Upper lobe of left lung (tissue), 6 donors: ENCODE measurements around the gene DAPK2. TPM values are rescaled to one million over a fixed set of nuclear protein-coding genes. Genes with fewer than 3 reads are reported as not detected.

Source experiments
- ATAC-seq, 2 donors: fragments of 200-7000 bp; cut with Tn5 transposase; one replicate each; pipeline ENCODE4 v1.9.1; 2022; ENCODE audit warnings: mild to moderate bottlenecking in 2 of 2, moderate library complexity in 2 of 2; ENCODE audit not compliant: low FRiP score in 2 of 2
- DNase-seq, 2 donors: peaks; one replicate each; pipeline ENCODE4 v3.0.0-alpha.2; 2019 to 2020
- H3K27ac ChIP-seq, 4 donors: fragments of 200-600 bp; sonication (generic); one replicate each; pipeline ENCODE4 v1.5.1; 2016 to 2019
- H3K27me3 ChIP-seq, 4 donors: fragments of 200-600 bp; sonication (generic); one replicate each; pipeline ENCODE4 v1.5.1; 2017 to 2019
- H3K36me3 ChIP-seq, 4 donors: fragments of 200-600 bp; sonication (generic); one replicate each; pipeline ENCODE4 v1.5.1; 2016 to 2019
- H3K4me1 ChIP-seq, 4 donors: fragments of 200-600 bp; sonication (generic); one replicate each; pipeline ENCODE4 v1.5.1; 2018 to 2019
- H3K4me3 ChIP-seq, 4 donors: fragments of 200-600 bp; sonication (generic); one replicate each; pipeline ENCODE4 v1.5.1; 2017 to 2019; ENCODE audit warnings: mild to moderate bottlenecking in 2 of 4, moderate library complexity in 1 of 4
- H3K9me3 ChIP-seq, 4 donors: fragments of 200-600 bp; sonication (generic); one replicate each; pipeline ENCODE4 v1.5.1; 2018 to 2019
- CTCF ChIP-seq, 6 experiments: fragments of 450-650 bp in 4 of 6; fragments of 200-600 bp in 2 of 6; sonication (generic) in 2 of 6; IDR thresholded peaks; one replicate each; pipeline ENCODE4 v1.5.1; 2016 to 2019; ENCODE audit warnings: antibody characterized with exemption in 6 of 6
- EP300 ChIP-seq, 4 donors: sonication (generic); formaldehyde crosslinking; IDR thresholded peaks; one replicate each; pipeline ENCODE4 v1.5.1; 2017; ENCODE audit warnings: antibody characterized with exemption in 4 of 4, control low read depth in 2 of 4
- POLR2A ChIP-seq, 4 donors: fragments of 450-650 bp; IDR thresholded peaks; one replicate each; pipeline ENCODE4 v1.5.1; 2016 to 2017; ENCODE audit warnings: antibody characterized with exemption in 4 of 4, mild to moderate bottlenecking in 2 of 4
- POLR2AphosphoS5 ChIP-seq, 2 donors: sonication (generic); formaldehyde crosslinking; IDR thresholded peaks; one replicate each; pipeline ENCODE4 v1.5.1; 2017; ENCODE audit warnings: antibody characterized with exemption in 2 of 2
- WGBS, 2 donors: methylation state at CpG; one replicate each; pipeline ENCODE4 v1.1.5; 2017 to 2018; 5-methylcytosine and 5-hydroxymethylcytosine counted together
- total RNA-seq, 6 donors: library from RNA; depleted of rRNA in 4 of 6; stranded (reverse); fragments of >200 nt in 4 of 6; gene quantifications; one replicate each; pipeline versions ENCODE4 v1.1.0 to v1.2.1, GENCODE V29; 2016 to 2021
- donor health status: DM: no; HTN: no; CAD: no; lungs with moderate emphysema.
- donor health status: DM: no; HTN: yes; CAD: no; lungs with severe emphysema.

Gene DAPK2
- total RNA-seq, 6 donors from 2014 or later = 58.3 to 270 (median 136) TPM

- H3K27ac ChIP-seq = peak overlapping the region; percentile 4 to 53 (median 34)
- ATAC-seq = no peak
- H3K4me1 ChIP-seq = peaks cover 40 to 47% (median 41%) of the 10 kb centered on the region in 4 donors
- TF ChIP-seq EP300 (IDR thresholded peaks at IDR 0.05) (no peak), POLR2A (IDR thresholded peaks at IDR 0.05) (no peak)
- no peaks in the 10 kb centered on the region for H3K9me3 ChIP-seq
- H3K27me3 ChIP-seq = no peaks in the 10 kb centered on the region
- 60 to 75% methylated on average over 4 of the region's 4 CpGs for WGBS, 2 donors
- H3K36me3 ChIP-seq = no peaks in the 10 kb centered on the region
- no peak for DNase-seq
- H3K4me3 ChIP-seq = no peak overlapping the region
These were observed 36.5 kb downstream of the DAPK2 start for GRCh38 chr15:64009798-64010261.

GRCh38 chr15:64009241-64009640 lies 37.0 kb downstream of the DAPK2 start:
- peak overlapping the region in 3 of 4 donors; percentile 31 to 53 (median 38) for H3K27ac ChIP-seq
- no peaks in the 10 kb centered on the region for H3K36me3 ChIP-seq
- TF ChIP-seq POLR2A (IDR thresholded peaks at IDR 0.05) (no peak), CTCF (IDR thresholded peaks at IDR 0.05) (no peak), EP300 (IDR thresholded peaks at IDR 0.05) (no peak), POLR2AphosphoS5 (IDR thresholded peaks at IDR 0.05) (no peak)
- DNase-seq (no peak), ATAC-seq (no peak)
- H3K9me3 ChIP-seq = no peaks in the 10 kb centered on the region
- H3K4me1 ChIP-seq = peaks cover 39 to 44% (median 41%) of the 10 kb centered on the region in 4 donors
- 45 to 68% methylated on average over 2 of the region's 2 CpGs for WGBS, 2 donors
- no peak overlapping the region for H3K4me3 ChIP-seq
- no peaks in the 10 kb centered on the region for H3K27me3 ChIP-seq

GRCh38 chr15:64008177-64008576 lies 38.1 kb downstream of the DAPK2 start:
- no peaks in the 10 kb centered on the region for H3K36me3 ChIP-seq
- no peak for DNase-seq
- H3K27me3 ChIP-seq = no peaks in the 10 kb centered on the region
- no peak overlapping the region for H3K27ac ChIP-seq
- no peak for TF ChIP-seq CTCF (IDR thresholded peaks at IDR 0.05)
- TF ChIP-seq EP300 (IDR thresholded peaks at IDR 0.05) = no peak
- no peak for TF ChIP-seq POLR2AphosphoS5 (IDR thresholded peaks at IDR 0.05)
- TF ChIP-seq POLR2A (IDR thresholded peaks at IDR 0.05) = no peak
- no peaks in the 10 kb centered on the region for H3K9me3 ChIP-seq
- ATAC-seq = no peak
- H3K4me3 ChIP-seq = no peak overlapping the region
- H3K4me1 ChIP-seq = peaks cover 33 to 36% (median 35%) of the 10 kb centered on the region in 4 donors

GRCh38 chr15:64006642-64007041 lies 39.6 kb downstream of the DAPK2 start:
- Histone ChIP-seq H3K4me1 (peaks cover 19 to 30% (median 25%) of the 10 kb centered on the region in 4 donors), H3K4me3 (no peak overlapping the region), H3K27me3 (no peaks in the 10 kb centered on the region), H3K9me3 (no peaks in the 10 kb centered on the region), H3K27ac (no peak overlapping the region), H3K36me3 (no peaks in the 10 kb centered on the region)
- ATAC-seq (no peak), DNase-seq (no peak)
- TF ChIP-seq CTCF (IDR thresholded peaks at IDR 0.05) (no peak), EP300 (IDR thresholded peaks at IDR 0.05) (no peak), POLR2A (IDR thresholded peaks at IDR 0.05) (no peak), POLR2AphosphoS5 (IDR thresholded peaks at IDR 0.05) (no peak)
- WGBS, 2 donors = 61 to 77% methylated on average over 3 of the region's 3 CpGs

- Histone ChIP-seq H3K27me3 (no peaks in the 10 kb centered on the region), H3K27ac (no peak overlapping the region), H3K4me3 (no peak overlapping the region), H3K9me3 (no peaks in the 10 kb centered on the region), H3K36me3 (no peaks in the 10 kb centered on the region), H3K4me1 (peaks cover 11 to 16% (median 15%) of the 10 kb centered on the region in 4 donors)
- DNase-seq (no peak), ATAC-seq (no peak)
- 78 to 79% methylated on average over 4 to 5 of the region's 5 CpGs for WGBS, 2 donors
- TF ChIP-seq POLR2AphosphoS5 (IDR thresholded peaks at IDR 0.05) (no peak), POLR2A (IDR thresholded peaks at IDR 0.05) (no peak), CTCF (IDR thresholded peaks at IDR 0.05) (no peak), EP300 (IDR thresholded peaks at IDR 0.05) (no peak)
These were observed 41.7 kb downstream of the DAPK2 start for GRCh38 chr15:64004587-64004986.
